Amniotic epithelial cell (primary cell): ENCODE results near the gene IDUA.

Experiments used
- DNase-seq: peaks from one replicate; pipeline ENCODE4 v3.0.0-alpha.2; 2010; ENCODE audit warnings: low read depth

The IDUA gene

GRCh38 chr4:1017211-1017610 is 30.4 kb downstream of the IDUA start:
- no peak for DNase-seq

GRCh38 chr4:1017706-1018105 is 30.9 kb downstream of the IDUA start:
- no peak for DNase-seq

GRCh38 chr4:1018147-1019020 is 31.5 kb downstream of the IDUA start:
- no peak for DNase-seq

GRCh38 chr4:1019320-1019719 is 32.5 kb downstream of the IDUA start:
- DNase-seq, result no peak

- no peak for DNase-seq
Measured at GRCh38 chr4:1019729-1020470, 33.1 kb downstream of the IDUA start.

GRCh38 chr4:1021386-1022050 is 34.7 kb downstream of the IDUA start:
- DNase-seq, result no peak

GRCh38 chr4:1022051-1022738 is 35.4 kb downstream of the IDUA start:
- DNase-seq, result no peak

- DNase-seq, result no peak
Measured at GRCh38 chr4:1022739-1023066, 35.9 kb downstream of the IDUA start.

- no peak for DNase-seq
Measured at GRCh38 chr4:1023075-1023640, 36.3 kb downstream of the IDUA start.

- DNase-seq, result no peak
Measured at GRCh38 chr4:1023895-1024740, 37.3 kb downstream of the IDUA start.

GRCh38 chr4:1024882-1025545 is 38.2 kb downstream of the IDUA start:
- no peak for DNase-seq

- no peak for DNase-seq
Measured at GRCh38 chr4:1026115-1026514, 39.3 kb downstream of the IDUA start.

GRCh38 chr4:1027219-1027914 is 40.5 kb downstream of the IDUA start:
- DNase-seq, result no peak

GRCh38 chr4:1027915-1028238 is 41.0 kb downstream of the IDUA start:
- DNase-seq, result no peak

GRCh38 chr4:1028574-1029220 is 41.9 kb downstream of the IDUA start:
- no peak for DNase-seq

GRCh38 chr4:1029529-1029928 is 42.7 kb downstream of the IDUA start:
- DNase-seq, result no peak

- DNase-seq, result no peak
Measured at GRCh38 chr4:1030031-1030430, 43.2 kb downstream of the IDUA start.

GRCh38 chr4:1030559-1030958 is 43.7 kb downstream of the IDUA start:
- DNase-seq, result no peak

GRCh38 chr4:1031346-1031745 is 44.5 kb downstream of the IDUA start:
- no peak for DNase-seq
